Skeletal muscle cell (primary cell): Measurements from ENCODE around the gene SIRPB2.
"Not testable (repeated sequence)": the region's sequence is repeated elsewhere in the genome, so short reads cannot be mapped to it uniquely, and the experiment has no call there.

Experiments used
- DNase-seq: peaks from one replicate; pipeline ENCODE4 v3.0.0-alpha.2; 2010; ENCODE audit warnings: low read depth
- H3K4me3 ChIP-seq: 2 replicates; pipeline ENCODE4 v1.5.1; 2011; ENCODE audit warnings: low read depth, mild to moderate bottlenecking, control low read depth, low read length, moderate library complexity

SIRPB2 gene

GRCh38 chr20:1503564-1504227, 12.5 kb upstream of the SIRPB2 start:
- DNase-seq: peak; percentile 70
- H3K4me3 ChIP-seq: no peak overlapping the region

- no peak for DNase-seq
- no peak overlapping the region for H3K4me3 ChIP-seq
Observed at GRCh38 chr20:1500496-1500895, 9.3 kb upstream of the SIRPB2 start.

GRCh38 chr20:1499528-1500420, 8.6 kb upstream of the SIRPB2 start:
- H3K4me3 ChIP-seq: no peak overlapping the region
- no peak for DNase-seq

GRCh38 chr20:1497371-1497770, 6.2 kb upstream of the SIRPB2 start:
- H3K4me3 ChIP-seq, DNase-seq: not testable (repeated sequence)

- H3K4me3 ChIP-seq: no peak overlapping the region
- DNase-seq: no peak
Observed at GRCh38 chr20:1496930-1497329, 5.7 kb upstream of the SIRPB2 start.

GRCh38 chr20:1494436-1494835, 3.2 kb upstream of the SIRPB2 start:
- DNase-seq: no peak
- no peak overlapping the region for H3K4me3 ChIP-seq

GRCh38 chr20:1493536-1493935, 2.3 kb upstream of the SIRPB2 start:
- no peak overlapping the region for H3K4me3 ChIP-seq
- no peak for DNase-seq

- no peak for DNase-seq
- H3K4me3 ChIP-seq: no peak overlapping the region
Observed at GRCh38 chr20:1491860-1492642, 831 bp upstream of the SIRPB2 start.

- DNase-seq: no peak
- no peak overlapping the region for H3K4me3 ChIP-seq
Observed at GRCh38 chr20:1490643-1491195, 501 bp downstream of the SIRPB2 start.

- no peak for DNase-seq
- H3K4me3 ChIP-seq: no peak overlapping the region
Observed at GRCh38 chr20:1489764-1490436, 1.3 kb downstream of the SIRPB2 start.

GRCh38 chr20:1489325-1489724, 1.9 kb downstream of the SIRPB2 start:
- no peak overlapping the region for H3K4me3 ChIP-seq

GRCh38 chr20:1486566-1486965, 4.7 kb downstream of the SIRPB2 start:
- H3K4me3 ChIP-seq: no peak overlapping the region
- DNase-seq: no peak

More at GRCh38 chr20:1489325-1489724, 1.9 kb downstream of the SIRPB2 start:
- DNase-seq: no peak

- DNase-seq: no peak
- no peak overlapping the region for H3K4me3 ChIP-seq
Observed at GRCh38 chr20:1484438-1485116, 6.6 kb downstream of the SIRPB2 start.

GRCh38 chr20:1479831-1480595, 11.2 kb downstream of the SIRPB2 start:
- no peak for DNase-seq
- H3K4me3 ChIP-seq: no peak overlapping the region

- no peak overlapping the region for H3K4me3 ChIP-seq
- no peak for DNase-seq
Observed at GRCh38 chr20:1478566-1478965, 12.7 kb downstream of the SIRPB2 start.

- H3K4me3 ChIP-seq: no peak overlapping the region
- no peak for DNase-seq
Observed at GRCh38 chr20:1477896-1478490, 13.2 kb downstream of the SIRPB2 start.

- no peak for DNase-seq
- H3K4me3 ChIP-seq: no peak overlapping the region
Observed at GRCh38 chr20:1474817-1475603, 16.2 kb downstream of the SIRPB2 start.
